GM18520 (cell line): ENCODE measurements around the gene LSM12.
A peak's percentile ranks its signal among the peaks of the same experiment; 100 is the strongest.
"Not testable (repeated sequence)": the region's sequence is repeated elsewhere in the genome, so short reads cannot be mapped to it uniquely, and the experiment has no call there.

Experiments
- ATAC-seq: cut with Tn5 transposase; IDR thresholded peaks from one replicate; pipeline ENCODE4 v1.9.1; 2021; ENCODE audit not compliant: unreplicated experiment

Gene LSM12

GRCh38 chr17:44066204-44066930, at the start of gene LSM12:
Gene LSM12 (minus strand): TSS chr17:44066671. CDS start chr17:44066587, 84 bp downstream.
- ATAC-seq = peak; percentile 55

GRCh38 chr17:44115585-44116415, 49.3 kb upstream of the LSM12 start:
- no peak for ATAC-seq

- no peak for ATAC-seq
Observed at GRCh38 chr17:44113868-44114840, 47.7 kb upstream of the LSM12 start.

- no peak for ATAC-seq
Observed at GRCh38 chr17:44113382-44113781, 46.9 kb upstream of the LSM12 start.

- no peak for ATAC-seq
Observed at GRCh38 chr17:44112284-44113280, 46.1 kb upstream of the LSM12 start.

GRCh38 chr17:44111777-44112176, 45.3 kb upstream of the LSM12 start:
- no peak for ATAC-seq

GRCh38 chr17:44110823-44111633, 44.6 kb upstream of the LSM12 start:
- no peak for ATAC-seq

GRCh38 chr17:44110011-44110686, 43.7 kb upstream of the LSM12 start:
- ATAC-seq = no peak

GRCh38 chr17:44109312-44109630, 42.8 kb upstream of the LSM12 start:
- no peak for ATAC-seq

GRCh38 chr17:44108440-44109311, 42.2 kb upstream of the LSM12 start:
- no peak for ATAC-seq

GRCh38 chr17:44106801-44107200, 40.3 kb upstream of the LSM12 start:
- no peak for ATAC-seq

GRCh38 chr17:44105941-44106340, 39.5 kb upstream of the LSM12 start:
- ATAC-seq = no peak

- no peak for ATAC-seq
Observed at GRCh38 chr17:44105483-44105882, 39.0 kb upstream of the LSM12 start.

GRCh38 chr17:44102849-44103622, 36.6 kb upstream of the LSM12 start:
- ATAC-seq = no peak

- ATAC-seq = not testable (repeated sequence)
Observed at GRCh38 chr17:44101858-44102257, 35.4 kb upstream of the LSM12 start.

GRCh38 chr17:44097110-44097958, 30.9 kb upstream of the LSM12 start:
- no peak for ATAC-seq
